IPS-18c (cell line): ENCODE data around the gene LRRN3.

Experiments used
- H3K4me3 ChIP-seq: 2 replicates; pipeline ENCODE4 v1.7.0; 2013; ENCODE audit warnings: low read depth, mild to moderate bottlenecking, low read length, moderate library complexity; ENCODE audit not compliant: insufficient read depth
- H3K9me3 ChIP-seq: one replicate; pipeline ENCODE4 v1.6.1; 2013; ENCODE audit warnings: mild to moderate bottlenecking, low read length, moderate library complexity; ENCODE audit not compliant: control insufficient read depth, insufficient read depth

LRRN3 gene

GRCh38 chr7:111074071-111074747, 16.7 kb upstream of the LRRN3 start:
- Histone ChIP-seq H3K9me3 (no peaks in the 10 kb centered on the region), H3K4me3 (no peak overlapping the region)

- Histone ChIP-seq H3K4me3 (no peak overlapping the region), H3K9me3 (no peaks in the 10 kb centered on the region)
Observed at GRCh38 chr7:111074748-111075146, 16.2 kb upstream of the LRRN3 start.

DNA sequence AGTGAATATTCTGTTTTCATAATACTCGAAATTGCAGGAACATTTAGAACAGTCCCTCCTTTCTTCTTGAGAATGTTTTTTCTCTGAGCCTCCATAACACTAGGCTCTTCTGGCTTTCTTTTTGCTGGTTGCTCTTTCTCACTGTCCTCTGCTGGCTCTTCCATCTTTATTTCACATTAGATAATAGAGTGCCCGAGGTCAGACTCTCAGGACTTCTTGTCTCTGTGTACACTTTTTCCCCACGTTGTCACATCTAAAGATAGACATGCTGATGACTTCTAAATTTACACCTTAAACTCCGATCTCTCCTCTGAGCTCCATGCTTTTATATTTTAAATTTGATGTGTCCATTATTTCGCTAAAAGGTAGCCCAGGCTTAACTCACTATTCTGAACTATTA, 15.4 kb upstream of the LRRN3 start:
- H3K4me3 ChIP-seq, result no peak overlapping the region
- H3K9me3 ChIP-seq, result no peaks in the 10 kb centered on the region

DNA sequence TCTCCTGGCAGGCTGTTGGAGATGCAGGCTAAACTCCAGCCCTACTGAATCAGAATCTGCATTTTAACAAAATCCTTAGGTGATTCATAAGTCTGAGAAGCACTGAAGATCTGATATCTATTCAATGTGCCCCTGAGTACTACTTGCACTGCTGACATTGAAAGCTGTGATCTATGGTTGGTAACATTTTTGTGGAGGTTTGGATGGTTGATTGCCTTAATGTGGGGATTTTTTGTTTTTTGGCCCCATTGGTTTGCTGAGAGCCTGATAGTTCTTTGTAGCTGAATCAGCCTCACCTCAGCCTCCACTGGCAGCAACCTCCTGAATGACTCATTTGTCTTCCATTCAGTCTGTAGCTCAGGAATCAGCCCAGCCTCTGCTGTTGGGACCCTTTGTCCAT, 14.7 kb upstream of the LRRN3 start:
- Histone ChIP-seq H3K4me3 (no peak overlapping the region), H3K9me3 (no peaks in the 10 kb centered on the region)

GRCh38 chr7:111077001-111077400, 13.9 kb upstream of the LRRN3 start:
- Histone ChIP-seq H3K9me3 (no peaks in the 10 kb centered on the region), H3K4me3 (no peak overlapping the region)

- no peak overlapping the region for H3K4me3 ChIP-seq
- H3K9me3 ChIP-seq, result no peaks in the 10 kb centered on the region
Observed at GRCh38 chr7:111080495-111081105, 10.3 kb upstream of the LRRN3 start.

GRCh38 chr7:111081546-111082267, 9.2 kb upstream of the LRRN3 start:
- no peak overlapping the region for H3K4me3 ChIP-seq

GRCh38 chr7:111082351-111082750, 8.6 kb upstream of the LRRN3 start:
- H3K4me3 ChIP-seq, result no peak overlapping the region
- H3K9me3 ChIP-seq, result no peaks in the 10 kb centered on the region

More at GRCh38 chr7:111081546-111082267, 9.2 kb upstream of the LRRN3 start:
- no peaks in the 10 kb centered on the region for H3K9me3 ChIP-seq

DNA sequence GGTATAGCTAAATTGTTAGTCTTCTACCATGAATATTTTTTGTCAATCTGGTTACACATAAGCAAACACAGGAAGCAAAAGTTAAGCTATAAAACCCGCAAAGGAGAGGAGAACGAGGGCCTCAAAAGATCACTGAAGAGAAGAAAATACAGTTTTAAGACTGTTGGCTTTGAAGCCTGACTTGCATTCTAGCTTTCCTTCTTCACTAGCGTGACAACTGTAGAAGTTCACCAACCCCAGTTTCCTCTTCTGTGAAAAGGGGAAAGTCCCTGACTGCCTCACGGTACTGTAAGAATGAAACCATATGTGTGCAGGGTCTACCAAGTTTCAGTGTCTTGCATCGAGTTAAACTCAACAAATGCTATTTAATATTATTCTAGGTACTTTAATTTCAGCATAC, 7.5 kb upstream of the LRRN3 start:
- H3K9me3 ChIP-seq, result no peaks in the 10 kb centered on the region
- no peak overlapping the region for H3K4me3 ChIP-seq

DNA sequence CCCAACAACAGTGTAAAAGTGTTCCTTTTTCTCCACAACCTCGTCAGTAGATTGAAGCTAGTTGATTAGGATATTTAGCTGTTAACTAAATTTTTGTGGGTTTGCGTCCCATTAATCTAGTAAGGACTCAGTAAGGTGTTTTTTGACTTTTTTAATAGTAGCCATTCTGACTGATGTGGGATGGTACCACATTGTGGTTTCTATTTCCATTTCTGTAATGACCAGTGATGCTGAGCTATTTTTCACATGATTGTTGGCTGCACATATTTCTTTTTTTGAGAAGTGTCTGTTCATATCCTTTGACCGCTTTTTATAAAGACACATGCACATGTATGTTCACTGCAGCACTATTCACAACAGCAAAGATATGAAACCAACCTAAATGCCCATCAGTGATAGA, 5.6 kb upstream of the LRRN3 start:
- H3K9me3 ChIP-seq, result no peaks in the 10 kb centered on the region
- no peak overlapping the region for H3K4me3 ChIP-seq

DNA sequence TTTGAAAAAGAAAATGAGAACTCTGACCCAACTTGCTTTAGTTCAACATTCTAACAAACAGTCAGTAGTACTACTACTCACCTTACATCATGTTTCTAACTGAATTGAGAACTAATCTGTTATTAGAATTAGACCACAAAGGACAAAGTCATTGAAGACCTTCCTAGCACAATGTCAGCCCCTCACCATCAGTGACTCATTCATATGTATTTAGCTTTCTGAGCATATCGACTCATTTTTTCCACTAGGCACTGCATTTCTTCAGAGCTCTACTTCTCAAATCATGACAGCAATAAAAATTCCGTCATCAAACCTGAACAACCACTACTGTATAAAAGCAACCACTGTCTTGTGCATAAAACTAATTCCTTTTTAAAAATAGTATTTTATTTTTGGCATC, 4.4 kb upstream of the LRRN3 start:
- H3K4me3 ChIP-seq, result no peak overlapping the region
- H3K9me3 ChIP-seq, result no peaks in the 10 kb centered on the region

DNA sequence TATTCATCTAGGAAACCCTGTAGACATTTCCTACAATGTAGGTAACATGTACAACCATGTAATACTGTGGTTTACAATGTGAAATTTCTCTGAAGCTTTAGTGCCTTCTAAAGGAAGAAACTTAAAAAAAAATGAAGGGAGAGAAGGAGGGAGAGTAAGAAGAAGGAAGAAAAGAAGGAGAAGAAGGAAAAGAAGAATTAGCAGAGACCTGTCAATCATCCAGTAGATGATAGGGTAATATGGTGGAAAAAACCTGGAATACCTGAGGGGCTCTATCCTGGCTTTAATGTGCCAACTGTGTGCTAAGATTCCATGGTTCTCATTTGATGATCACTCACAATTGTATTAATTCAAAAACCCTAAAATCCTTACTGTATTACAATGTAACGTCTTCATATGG, 2.6 kb upstream of the LRRN3 start:
- no peaks in the 10 kb centered on the region for H3K9me3 ChIP-seq
- H3K4me3 ChIP-seq, result no peak overlapping the region

GRCh38 chr7:111089822-111090426, 1.0 kb upstream of the LRRN3 start:
- H3K9me3 ChIP-seq, result no peaks in the 10 kb centered on the region
- H3K4me3 ChIP-seq, result no peak overlapping the region

- Histone ChIP-seq H3K4me3 (peak overlapping the region; percentile 12; the same call in 1 of the 2 replicates), H3K9me3 (no peaks in the 10 kb centered on the region)
Observed at GRCh38 chr7:111091593-111092358, 849 bp downstream of the LRRN3 start.

GRCh38 chr7:111092406-111093236, 1.7 kb downstream of the LRRN3 start:
- H3K4me3 ChIP-seq, result no peak overlapping the region
- H3K9me3 ChIP-seq, result no peaks in the 10 kb centered on the region

- H3K9me3 ChIP-seq, result no peaks in the 10 kb centered on the region
- 0 out of 2 replicates have a peak overlapping the region, but pooled peaks have one; percentile 5 for H3K4me3 ChIP-seq
Observed at GRCh38 chr7:111093496-111093895, 2.6 kb downstream of the LRRN3 start.
